ENCODE data around the gene JUN.

JUN gene

GRCh38 chr1:58783993-58784757, at the start of gene JUN:
Gene JUN (minus strand): TSS chr1:58784047. CDS start chr1:58783070, 977 bp downstream.
- DNase-seq (ENCODE audit: low read depth, low spot score): peak; percentile 94
- no CpG with 5 or more reads among the region's 57 CpGs for WGBS (ENCODE audit: insufficient coverage, insufficient read length)
- H3K4me3 ChIP-seq (ENCODE audit: low read length): peak within 1 kb of the TSS; percentile 85; the same call in 1 of the 2 replicates
- peaks cover 8% of the 10 kb centered on the region; the same call in 1 of the 2 replicates for H3K27me3 ChIP-seq (ENCODE audit: control insufficient read depth, insufficient read depth, low read length)
- H3K4me1 ChIP-seq (ENCODE audit: control insufficient read depth, insufficient read depth, low read length): no peaks in the 10 kb centered on the region
- H3K9me3 ChIP-seq (ENCODE audit: control insufficient read depth, insufficient read depth, low read length): no peaks in the 10 kb centered on the region
- no peaks in the 10 kb centered on the region for H3K36me3 ChIP-seq (ENCODE audit: control insufficient read depth, insufficient read depth, low read length)
- no peak within 1 kb of the TSS for H3K27ac ChIP-seq (ENCODE audit: low read length)

DNA sequence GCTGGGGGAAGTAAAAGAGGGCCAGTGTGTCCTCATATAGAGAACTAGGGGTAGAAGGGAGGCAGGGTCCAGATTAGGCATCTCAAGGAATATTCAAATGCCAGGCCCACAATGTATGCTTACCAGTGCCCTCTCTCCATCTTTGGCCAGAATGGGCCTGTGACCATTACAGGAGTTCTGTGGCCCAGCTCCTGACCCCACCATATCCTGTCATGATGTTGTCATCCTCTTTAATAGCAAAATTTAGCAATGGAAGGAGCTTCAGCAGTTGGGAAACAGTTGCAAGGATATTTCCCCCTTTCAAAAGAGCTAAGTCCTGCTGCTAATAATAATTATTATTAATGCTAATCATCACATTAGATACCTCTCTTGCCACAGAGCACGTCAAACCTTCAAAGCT, 49.3 kb upstream of the JUN start:
- Histone ChIP-seq H3K27me3 (ENCODE audit: control insufficient read depth, insufficient read depth, low read length) (no peaks in the 10 kb centered on the region), H3K4me1 (ENCODE audit: control insufficient read depth, insufficient read depth, low read length) (no peaks in the 10 kb centered on the region), H3K4me3 (ENCODE audit: low read length) (no peak overlapping the region), H3K36me3 (ENCODE audit: control insufficient read depth, insufficient read depth, low read length) (no peaks in the 10 kb centered on the region), H3K27ac (ENCODE audit: low read length) (no peak overlapping the region), H3K9me3 (ENCODE audit: control insufficient read depth, insufficient read depth, low read length) (0 out of 2 replicates have a peak, but pooled peaks cover 2% of the 10 kb centered on the region)
- WGBS (ENCODE audit: insufficient coverage, insufficient read length): no CpG with 5 or more reads among the region's 1 CpG
- DNase-seq (ENCODE audit: low read depth, low spot score): no peak

- Histone ChIP-seq H3K36me3 (ENCODE audit: control insufficient read depth, insufficient read depth, low read length) (no peaks in the 10 kb centered on the region), H3K27me3 (ENCODE audit: control insufficient read depth, insufficient read depth, low read length) (no peaks in the 10 kb centered on the region), H3K9me3 (ENCODE audit: control insufficient read depth, insufficient read depth, low read length) (0 out of 2 replicates have a peak, but pooled peaks cover 2% of the 10 kb centered on the region), H3K4me1 (ENCODE audit: control insufficient read depth, insufficient read depth, low read length) (no peaks in the 10 kb centered on the region), H3K4me3 (ENCODE audit: low read length) (no peak overlapping the region), H3K27ac (ENCODE audit: low read length) (no peak overlapping the region)
- WGBS (ENCODE audit: insufficient coverage, insufficient read length): no CpG with 5 or more reads among the region's 1 CpG
- no peak for DNase-seq (ENCODE audit: low read depth, low spot score)
Observed at GRCh38 chr1:58830291-58830690, 46.4 kb upstream of the JUN start.

DNA sequence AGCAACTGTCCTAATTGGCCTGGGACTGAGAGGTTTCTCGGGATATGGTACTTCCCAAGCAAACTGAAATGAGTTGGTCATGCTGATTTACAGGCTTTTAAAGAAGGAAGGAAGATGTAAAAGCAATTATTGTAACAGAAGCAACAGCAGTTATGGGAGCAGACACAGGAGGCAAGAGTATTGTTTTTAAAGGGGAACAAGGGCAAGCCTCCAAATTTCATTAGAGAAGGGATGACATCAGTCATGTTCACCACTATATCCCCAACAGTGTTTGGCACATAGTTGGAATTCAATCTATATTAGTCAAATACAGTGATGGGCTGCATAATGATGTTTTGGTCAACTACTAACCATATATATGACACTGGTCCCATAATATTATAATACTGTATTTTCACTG, 46.0 kb upstream of the JUN start:
- Histone ChIP-seq H3K4me1 (ENCODE audit: control insufficient read depth, insufficient read depth, low read length) (no peaks in the 10 kb centered on the region), H3K9me3 (ENCODE audit: control insufficient read depth, insufficient read depth, low read length) (0 out of 2 replicates have a peak, but pooled peaks cover 2% of the 10 kb centered on the region), H3K36me3 (ENCODE audit: control insufficient read depth, insufficient read depth, low read length) (no peaks in the 10 kb centered on the region), H3K27me3 (ENCODE audit: control insufficient read depth, insufficient read depth, low read length) (no peaks in the 10 kb centered on the region), H3K4me3 (ENCODE audit: low read length) (no peak overlapping the region), H3K27ac (ENCODE audit: low read length) (no peak overlapping the region)
- WGBS (ENCODE audit: insufficient coverage, insufficient read length): no CpG with 5 or more reads among the region's 1 CpG
- DNase-seq (ENCODE audit: low read depth, low spot score): no peak

DNA sequence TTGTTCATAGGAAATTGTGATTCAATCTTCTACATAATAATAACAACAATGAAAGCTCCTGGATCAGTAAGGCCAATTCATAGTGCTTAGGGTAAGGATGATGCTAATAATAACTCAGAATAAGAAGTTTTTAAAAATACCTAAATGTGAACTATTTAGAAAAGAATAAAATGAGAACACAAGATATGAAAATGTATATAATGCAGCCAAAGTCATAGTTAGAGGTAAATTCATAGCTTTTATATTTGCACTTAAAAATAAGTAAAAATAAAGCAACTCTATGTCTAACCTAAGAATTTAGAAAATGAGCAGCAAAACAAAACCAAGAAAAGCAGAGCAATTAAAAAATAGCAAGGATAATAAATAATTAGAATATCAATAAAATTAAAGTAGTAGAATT, 43.5 kb upstream of the JUN start:
- no peak for DNase-seq (ENCODE audit: low read depth, low spot score)
- Histone ChIP-seq H3K9me3 (ENCODE audit: control insufficient read depth, insufficient read depth, low read length) (0 out of 2 replicates have a peak, but pooled peaks cover 2% of the 10 kb centered on the region), H3K4me3 (ENCODE audit: low read length) (no peak overlapping the region), H3K36me3 (ENCODE audit: control insufficient read depth, insufficient read depth, low read length) (no peaks in the 10 kb centered on the region), H3K27ac (ENCODE audit: low read length) (no peak overlapping the region), H3K4me1 (ENCODE audit: control insufficient read depth, insufficient read depth, low read length) (peaks cover 2% of the 10 kb centered on the region), H3K27me3 (ENCODE audit: control insufficient read depth, insufficient read depth, low read length) (no peaks in the 10 kb centered on the region)

DNA sequence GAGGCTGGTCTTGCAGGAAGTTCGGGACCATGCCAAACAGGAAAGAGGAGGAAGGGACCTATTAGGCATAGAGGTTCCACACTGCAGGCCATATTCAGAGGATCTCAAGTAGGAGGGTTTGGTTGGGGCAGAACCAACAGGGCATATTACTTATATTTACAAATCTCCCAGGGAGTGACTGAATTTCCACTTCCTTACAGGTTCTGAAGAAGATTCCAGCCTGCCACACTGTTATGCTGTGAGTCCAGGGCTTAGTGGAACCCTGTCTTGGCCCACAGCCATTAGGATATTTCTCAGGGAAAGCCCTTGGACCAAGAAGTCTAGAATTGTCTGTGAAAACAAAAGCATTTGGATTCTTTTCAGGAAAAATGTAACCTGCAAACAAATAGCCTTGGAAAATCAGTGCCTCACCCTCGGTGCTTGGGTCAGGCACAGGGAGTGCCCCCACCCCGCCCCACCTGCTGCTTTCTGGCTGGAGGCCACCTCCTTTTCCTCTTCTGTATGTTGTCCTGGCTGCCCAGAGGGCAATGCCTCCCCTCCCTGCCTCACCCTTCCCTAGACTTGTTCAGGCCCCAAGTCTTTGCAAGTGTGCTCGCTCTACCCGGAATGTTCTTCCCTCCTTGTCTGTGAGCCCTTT, 41.0 kb upstream of the JUN start:
- no CpG with 5 or more reads among the region's 5 CpGs for WGBS (ENCODE audit: insufficient coverage, insufficient read length)

GRCh38 chr1:58823481-58824010, 39.7 kb upstream of the JUN start:
- Histone ChIP-seq H3K27ac (ENCODE audit: low read length) (no peak overlapping the region), H3K36me3 (ENCODE audit: control insufficient read depth, insufficient read depth, low read length) (no peaks in the 10 kb centered on the region), H3K4me3 (ENCODE audit: low read length) (no peak overlapping the region), H3K9me3 (ENCODE audit: control insufficient read depth, insufficient read depth, low read length) (0 out of 2 replicates have a peak, but pooled peaks cover 2% of the 10 kb centered on the region), H3K4me1 (ENCODE audit: control insufficient read depth, insufficient read depth, low read length) (peaks cover 2% of the 10 kb centered on the region), H3K27me3 (ENCODE audit: control insufficient read depth, insufficient read depth, low read length) (no peaks in the 10 kb centered on the region)
- WGBS (ENCODE audit: insufficient coverage, insufficient read length): no CpG with 5 or more reads among the region's 4 CpGs
- DNase-seq (ENCODE audit: low read depth, low spot score): no peak

More for the DNA sequence above, 41.0 kb upstream of the JUN start:
- Histone ChIP-seq H3K36me3 (ENCODE audit: control insufficient read depth, insufficient read depth, low read length) (no peaks in the 10 kb centered on the region), H3K4me1 (ENCODE audit: control insufficient read depth, insufficient read depth, low read length) (peaks cover 2% of the 10 kb centered on the region), H3K9me3 (ENCODE audit: control insufficient read depth, insufficient read depth, low read length) (0 out of 2 replicates have a peak, but pooled peaks cover 2% of the 10 kb centered on the region), H3K4me3 (ENCODE audit: low read length) (no peak overlapping the region), H3K27ac (ENCODE audit: low read length) (no peak overlapping the region), H3K27me3 (ENCODE audit: control insufficient read depth, insufficient read depth, low read length) (no peaks in the 10 kb centered on the region)
- no peak for DNase-seq (ENCODE audit: low read depth, low spot score)

DNA sequence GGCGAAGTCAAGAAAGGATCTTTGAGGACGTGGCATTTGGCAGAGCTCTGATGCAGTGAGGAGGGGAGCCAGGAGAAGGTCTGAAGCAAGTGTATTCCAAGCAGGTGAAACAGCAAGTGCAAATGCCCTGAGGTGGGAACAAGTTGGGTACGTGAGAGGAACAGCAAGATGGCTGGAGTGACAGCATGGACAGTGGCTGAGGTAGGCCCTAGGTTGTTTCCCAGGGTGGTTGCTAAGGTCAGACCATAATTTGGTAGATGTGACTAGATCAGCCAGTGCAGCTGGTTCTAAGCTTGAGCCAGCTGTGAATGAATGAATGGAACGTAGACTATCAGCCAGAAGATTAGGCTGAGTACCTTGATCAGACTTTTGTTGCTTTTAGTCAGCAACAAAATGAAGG, 37.5 kb upstream of the JUN start:
- H3K4me1 ChIP-seq (ENCODE audit: control insufficient read depth, insufficient read depth, low read length): peaks cover 2% of the 10 kb centered on the region
- no peak for DNase-seq (ENCODE audit: low read depth, low spot score)

GRCh38 chr1:58818976-58819375, 35.1 kb upstream of the JUN start:
- Histone ChIP-seq H3K4me3 (ENCODE audit: low read length) (no peak overlapping the region), H3K4me1 (ENCODE audit: control insufficient read depth, insufficient read depth, low read length) (peaks cover 4% of the 10 kb centered on the region), H3K27me3 (ENCODE audit: control insufficient read depth, insufficient read depth, low read length) (no peaks in the 10 kb centered on the region), H3K27ac (ENCODE audit: low read length) (no peak overlapping the region), H3K36me3 (ENCODE audit: control insufficient read depth, insufficient read depth, low read length) (no peaks in the 10 kb centered on the region), H3K9me3 (ENCODE audit: control insufficient read depth, insufficient read depth, low read length) (no peaks in the 10 kb centered on the region)
- DNase-seq (ENCODE audit: low read depth, low spot score): no peak
- 100% methylated on average over 1 of the region's 3 CpGs for WGBS (ENCODE audit: insufficient coverage, insufficient read length)

More for the DNA sequence above, 37.5 kb upstream of the JUN start:
- WGBS (ENCODE audit: insufficient coverage, insufficient read length): no CpG with 5 or more reads among the region's 4 CpGs
- H3K9me3 ChIP-seq (ENCODE audit: control insufficient read depth, insufficient read depth, low read length): no peaks in the 10 kb centered on the region
- H3K4me3 ChIP-seq (ENCODE audit: low read length): no peak overlapping the region
- no peak overlapping the region for H3K27ac ChIP-seq (ENCODE audit: low read length)
- no peaks in the 10 kb centered on the region for H3K27me3 ChIP-seq (ENCODE audit: control insufficient read depth, insufficient read depth, low read length)
- no peaks in the 10 kb centered on the region for H3K36me3 ChIP-seq (ENCODE audit: control insufficient read depth, insufficient read depth, low read length)

DNA sequence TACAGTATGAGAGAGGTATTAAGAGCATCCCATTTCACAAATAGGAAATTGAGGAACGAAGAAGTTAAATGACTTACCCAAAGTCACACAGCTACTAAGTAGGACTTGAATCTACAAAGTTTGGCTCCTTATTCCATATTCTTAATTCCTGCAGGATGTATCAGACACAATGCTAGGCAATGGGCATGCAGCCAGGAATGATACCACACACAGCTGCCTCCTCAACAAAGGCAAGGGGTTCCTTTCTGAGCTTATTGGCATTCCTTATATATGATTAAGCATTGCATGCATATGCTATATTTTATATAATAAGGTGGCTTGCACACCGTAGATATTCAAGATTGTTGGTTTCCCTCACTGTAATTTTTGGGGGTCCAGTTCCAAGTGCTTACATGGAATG, 34.2 kb upstream of the JUN start:
- no peaks in the 10 kb centered on the region for H3K36me3 ChIP-seq (ENCODE audit: control insufficient read depth, insufficient read depth, low read length)
- no peaks in the 10 kb centered on the region for H3K27me3 ChIP-seq (ENCODE audit: control insufficient read depth, insufficient read depth, low read length)
- no peak overlapping the region for H3K27ac ChIP-seq (ENCODE audit: low read length)
- WGBS (ENCODE audit: insufficient coverage, insufficient read length): no CpG with 5 or more reads among the region's 2 CpGs
- DNase-seq (ENCODE audit: low read depth, low spot score): no peak
- peaks cover 3% of the 10 kb centered on the region; the same call in 1 of the 2 replicates for H3K4me1 ChIP-seq (ENCODE audit: control insufficient read depth, insufficient read depth, low read length)
- H3K4me3 ChIP-seq (ENCODE audit: low read length): no peak overlapping the region
- no peaks in the 10 kb centered on the region for H3K9me3 ChIP-seq (ENCODE audit: control insufficient read depth, insufficient read depth, low read length)

Measured in iPS DF 6.9 (cell line).